HepG2 (cell line): ENCODE results near the gene SLC38A9. TPM values are rescaled to one million over a fixed set of nuclear protein-coding genes. Genes with fewer than 3 reads are reported as not detected.

ENCODE experiments used
- ARHGAP35 ChIP-seq: sonication (generic); formaldehyde crosslinking; IDR thresholded peaks from 2 replicates; pipeline ENCODE4 v1.9.0; 2022; ENCODE audit warnings: mild to moderate bottlenecking, inconsistent platforms, moderate library complexity, missing genetic modification reagents, borderline replicate concordance
- BCL6 ChIP-seq: IDR thresholded peaks from 2 replicates; pipeline ENCODE4 v1.6.1; 2016; ENCODE audit warnings: missing genetic modification reagents, missing compliant biosample characterization
- ELF4 ChIP-seq: sonication (generic); formaldehyde crosslinking; IDR thresholded peaks from 2 replicates; pipeline ENCODE4 v1.5.0; 2020; ENCODE audit warnings: missing genetic modification reagents, mild to moderate bottlenecking, moderate library complexity, borderline replicate concordance
- FOXP1 ChIP-seq, 2 experiments: fragments of 450-650 bp in 1 of 2; IDR thresholded peaks; 2 replicates each; pipeline ENCODE4 v1.6.1; 2017 to 2018; ENCODE audit warnings: antibody characterized with exemption in 1 of 2
- MAFK ChIP-seq, 2 experiments: IDR thresholded peaks in 1 of 2; conservative IDR thresholded peaks in 1 of 2; 2 replicates each; pipeline ENCODE4 v1.6.1; 2011; ENCODE audit warnings: improper control_type of control experiment in 2 of 2, low read length in 2 of 2
- MED13 ChIP-seq: sonication (generic); formaldehyde crosslinking; IDR thresholded peaks from 2 replicates; pipeline ENCODE4 v1.5.0; 2020; ENCODE audit warnings: missing genetic modification reagents
- MIER2 ChIP-seq: IDR thresholded peaks from 2 replicates; pipeline ENCODE4 v1.6.1; 2016; ENCODE audit warnings: missing biosample characterization, missing genetic modification reagents
- RAD51 ChIP-seq: fragments of 450-650 bp; IDR thresholded peaks from 2 replicates; pipeline ENCODE4 v1.6.1; 2016; ENCODE audit warnings: borderline replicate concordance
- RBAK ChIP-seq: sonication (generic); formaldehyde crosslinking; IDR thresholded peaks from 2 replicates; pipeline ENCODE4 v1.5.1; 2020; ENCODE audit warnings: mild to moderate bottlenecking, missing genetic modification reagents
- SOX5 ChIP-seq: IDR thresholded peaks from 2 replicates; pipeline ENCODE4 v1.6.1; 2016; ENCODE audit warnings: borderline replicate concordance
- SP4 ChIP-seq: sonication (generic); formaldehyde crosslinking; IDR thresholded peaks from 2 replicates; pipeline ENCODE4 v1.8.1; 2023; ENCODE audit warnings: mild to moderate bottlenecking, missing genetic modification reagents
- STAT5B ChIP-seq: sonication (generic); formaldehyde crosslinking; IDR thresholded peaks from 2 replicates; pipeline ENCODE4 v1.4.0; 2020; ENCODE audit warnings: missing genetic modification reagents
- TP53 ChIP-seq: sonication (generic); formaldehyde crosslinking; conservative IDR thresholded peaks from 2 replicates; pipeline ENCODE4 v1.4.0; 2020; ENCODE audit warnings: missing genetic modification reagents
- ZNF17 ChIP-seq: sonication (generic); formaldehyde crosslinking; IDR thresholded peaks from 2 replicates; pipeline ENCODE4 v1.5.0; 2020; ENCODE audit warnings: mild to moderate bottlenecking, missing genetic modification reagents
- ZNF546 ChIP-seq: sonication (generic); formaldehyde crosslinking; conservative IDR thresholded peaks from 2 replicates; pipeline ENCODE4 v1.8.1; 2023; ENCODE audit warnings: mild to moderate bottlenecking, missing genetic modification reagents
- ZNF776 ChIP-seq: sonication (generic); formaldehyde crosslinking; IDR thresholded peaks from 2 replicates; pipeline ENCODE4 v1.4.0; 2020; ENCODE audit warnings: mild to moderate bottlenecking, missing genetic modification reagents
- ZNF883 ChIP-seq: sonication (generic); formaldehyde crosslinking; IDR thresholded peaks from 2 replicates; pipeline ENCODE4 v1.5.1; 2020; ENCODE audit warnings: mild to moderate bottlenecking, missing genetic modification reagents; ENCODE audit errors: not compliant biosample characterization
- polyA plus RNA-seq, 8 experiments: library from polyadenylated mRNA; depleted of rRNA in 3 of 8; stranded (reverse) in 7 of 8; unstranded in 1 of 8; fragments of >200 nt; fragmentation: Illumina TruSeq in 4 of 8; extraction: Trizol in 4 of 8; gene quantifications; 2 replicates each; pipeline versions ENCODE4 v1.2.1 to v1.2.3, GENCODE V29; 2011 to 2016; ENCODE audit warnings: low read depth in 4 of 8, missing spikeins in 1 of 8, mixed read lengths in 1 of 8; ENCODE audit not compliant: insufficient read depth in 1 of 8
- total RNA-seq, 5 experiments: library from RNA; depleted of rRNA; stranded (reverse); fragments of >200 nt; fragmentation: Illumina TruSeq; extraction: Trizol; gene quantifications; 2 replicates each; pipeline ENCODE4 v1.2.3, GENCODE V29; 2016; ENCODE audit warnings: low read depth in 1 of 5
- TF ChIP-seq, protein P1 (sequence below): sonication (generic); formaldehyde crosslinking; IDR thresholded peaks from 2 replicates; pipeline ENCODE4 v1.9.0; 2021; ENCODE audit warnings: missing genetic modification reagents, mild to moderate bottlenecking, borderline replicate concordance
- TF ChIP-seq, protein P2 (sequence below): sonication (generic); formaldehyde crosslinking; IDR thresholded peaks from 2 replicates; pipeline ENCODE4 v1.4.0; 2020; ENCODE audit warnings: low read depth, mild to moderate bottlenecking, missing genetic modification reagents
- TF ChIP-seq, protein P3 (sequence below): sonication (generic); formaldehyde crosslinking; IDR thresholded peaks from 2 replicates; pipeline ENCODE4 v1.4.0; 2020; ENCODE audit warnings: missing genetic modification reagents
- TF ChIP-seq, protein P4 (sequence below): sonication (generic); formaldehyde crosslinking; conservative IDR thresholded peaks from 2 replicates; pipeline ENCODE4 v1.4.0; 2020; ENCODE audit warnings: missing genetic modification reagents
- TF ChIP-seq, protein P5 (sequence below): sonication (generic); formaldehyde crosslinking; IDR thresholded peaks from 2 replicates; pipeline ENCODE4 v1.4.0; 2020; ENCODE audit warnings: mild to moderate bottlenecking, low read depth, missing genetic modification reagents

The SLC38A9 gene
- total and polyA plus RNA-seq, 2 of the 13 experiments (the other 11 are each of a cell fraction or from before 2014, with no cell fraction given) = 19.3 to 36.0 TPM

DNA sequence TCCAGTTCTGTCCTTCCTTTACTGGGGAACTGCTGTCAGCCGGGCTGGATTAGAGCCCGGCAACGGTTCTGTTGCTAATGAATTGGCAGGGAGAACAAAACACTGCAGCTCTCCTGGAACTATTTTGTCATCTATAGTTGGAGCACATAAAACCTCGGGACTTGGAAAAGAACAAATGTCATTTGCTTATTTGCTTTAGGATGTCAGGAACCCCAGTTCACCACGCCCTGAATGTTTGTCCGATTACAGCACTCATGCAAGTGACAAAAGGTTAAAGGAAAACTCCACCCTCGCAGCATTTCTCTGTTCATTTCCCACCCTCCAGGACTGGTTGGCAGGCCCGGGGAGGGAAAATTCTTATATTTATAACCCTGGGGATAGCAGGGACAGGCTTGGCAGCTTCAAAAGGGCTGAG is 110.9 kb downstream of the SLC38A9 start (continued):
- TF ChIP-seq, protein P1, sequence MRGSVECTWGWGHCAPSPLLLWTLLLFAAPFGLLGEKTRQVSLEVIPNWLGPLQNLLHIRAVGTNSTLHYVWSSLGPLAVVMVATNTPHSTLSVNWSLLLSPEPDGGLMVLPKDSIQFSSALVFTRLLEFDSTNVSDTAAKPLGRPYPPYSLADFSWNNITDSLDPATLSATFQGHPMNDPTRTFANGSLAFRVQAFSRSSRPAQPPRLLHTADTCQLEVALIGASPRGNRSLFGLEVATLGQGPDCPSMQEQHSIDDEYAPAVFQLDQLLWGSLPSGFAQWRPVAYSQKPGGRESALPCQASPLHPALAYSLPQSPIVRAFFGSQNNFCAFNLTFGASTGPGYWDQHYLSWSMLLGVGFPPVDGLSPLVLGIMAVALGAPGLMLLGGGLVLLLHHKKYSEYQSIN = no peak
- TF ChIP-seq, protein P2, sequence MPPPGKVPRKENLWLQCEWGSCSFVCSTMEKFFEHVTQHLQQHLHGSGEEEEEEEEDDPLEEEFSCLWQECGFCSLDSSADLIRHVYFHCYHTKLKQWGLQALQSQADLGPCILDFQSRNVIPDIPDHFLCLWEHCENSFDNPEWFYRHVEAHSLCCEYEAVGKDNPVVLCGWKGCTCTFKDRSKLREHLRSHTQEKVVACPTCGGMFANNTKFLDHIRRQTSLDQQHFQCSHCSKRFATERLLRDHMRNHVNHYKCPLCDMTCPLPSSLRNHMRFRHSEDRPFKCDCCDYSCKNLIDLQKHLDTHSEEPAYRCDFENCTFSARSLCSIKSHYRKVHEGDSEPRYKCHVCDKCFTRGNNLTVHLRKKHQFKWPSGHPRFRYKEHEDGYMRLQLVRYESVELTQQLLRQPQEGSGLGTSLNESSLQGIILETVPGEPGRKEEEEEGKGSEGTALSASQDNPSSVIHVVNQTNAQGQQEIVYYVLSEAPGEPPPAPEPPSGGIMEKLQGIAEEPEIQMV (CRISPR knock-in tag) = no peak
- TF ChIP-seq TP53 (no peak), SP4 (CRISPR knock-in tag) (no peak), ZNF776 (CRISPR knock-in tag) (no peak), ELF4 (CRISPR knock-in tag) (no peak), STAT5B (CRISPR knock-in tag) (no peak), ZNF883 (no peak), ZNF17 (CRISPR knock-in tag) (no peak), RBAK (no peak), ZNF546 (CRISPR knock-in tag) (no peak), SOX5 (CRISPR knock-in tag) (peak; percentile 60; the same call in 1 of the 2 replicates), ARHGAP35 (CRISPR knock-in tag) (no peak), FOXP1 (IDR thresholded peaks at IDR 0.05) (no peak), FOXP1 (CRISPR knock-in tag; IDR thresholded peaks at IDR 0.05) (0 out of 2 replicates have a peak, but pooled peaks have one; percentile 50), MAFK (conservative IDR thresholded peaks at IDR 0.05 in 1 of 2, IDR thresholded peaks at IDR 0.05 in 1 of 2; ENCODE audit: low read length in 2 of 2) (no peak), BCL6 (CRISPR knock-in tag) (peak; percentile 39), MED13 (CRISPR knock-in tag) (no peak), MIER2 (CRISPR knock-in tag) (no peak), RAD51 (no peak)
- TF ChIP-seq, protein P3, sequence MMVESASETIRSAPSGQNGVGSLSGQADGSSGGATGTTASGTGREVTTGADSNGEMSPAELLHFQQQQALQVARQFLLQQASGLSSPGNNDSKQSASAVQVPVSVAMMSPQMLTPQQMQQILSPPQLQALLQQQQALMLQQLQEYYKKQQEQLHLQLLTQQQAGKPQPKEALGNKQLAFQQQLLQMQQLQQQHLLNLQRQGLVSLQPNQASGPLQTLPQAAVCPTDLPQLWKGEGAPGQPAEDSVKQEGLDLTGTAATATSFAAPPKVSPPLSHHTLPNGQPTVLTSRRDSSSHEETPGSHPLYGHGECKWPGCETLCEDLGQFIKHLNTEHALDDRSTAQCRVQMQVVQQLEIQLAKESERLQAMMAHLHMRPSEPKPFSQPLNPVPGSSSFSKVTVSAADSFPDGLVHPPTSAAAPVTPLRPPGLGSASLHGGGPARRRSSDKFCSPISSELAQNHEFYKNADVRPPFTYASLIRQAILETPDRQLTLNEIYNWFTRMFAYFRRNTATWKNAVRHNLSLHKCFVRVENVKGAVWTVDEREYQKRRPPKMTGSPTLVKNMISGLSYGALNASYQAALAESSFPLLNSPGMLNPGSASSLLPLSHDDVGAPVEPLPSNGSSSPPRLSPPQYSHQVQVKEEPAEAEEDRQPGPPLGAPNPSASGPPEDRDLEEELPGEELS (CRISPR knock-in tag) = peak; percentile 74
- TF ChIP-seq, protein P4, sequence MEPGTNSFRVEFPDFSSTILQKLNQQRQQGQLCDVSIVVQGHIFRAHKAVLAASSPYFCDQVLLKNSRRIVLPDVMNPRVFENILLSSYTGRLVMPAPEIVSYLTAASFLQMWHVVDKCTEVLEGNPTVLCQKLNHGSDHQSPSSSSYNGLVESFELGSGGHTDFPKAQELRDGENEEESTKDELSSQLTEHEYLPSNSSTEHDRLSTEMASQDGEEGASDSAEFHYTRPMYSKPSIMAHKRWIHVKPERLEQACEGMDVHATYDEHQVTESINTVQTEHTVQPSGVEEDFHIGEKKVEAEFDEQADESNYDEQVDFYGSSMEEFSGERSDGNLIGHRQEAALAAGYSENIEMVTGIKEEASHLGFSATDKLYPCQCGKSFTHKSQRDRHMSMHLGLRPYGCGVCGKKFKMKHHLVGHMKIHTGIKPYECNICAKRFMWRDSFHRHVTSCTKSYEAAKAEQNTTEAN (CRISPR knock-in tag) = no peak
- TF ChIP-seq, protein P5, sequence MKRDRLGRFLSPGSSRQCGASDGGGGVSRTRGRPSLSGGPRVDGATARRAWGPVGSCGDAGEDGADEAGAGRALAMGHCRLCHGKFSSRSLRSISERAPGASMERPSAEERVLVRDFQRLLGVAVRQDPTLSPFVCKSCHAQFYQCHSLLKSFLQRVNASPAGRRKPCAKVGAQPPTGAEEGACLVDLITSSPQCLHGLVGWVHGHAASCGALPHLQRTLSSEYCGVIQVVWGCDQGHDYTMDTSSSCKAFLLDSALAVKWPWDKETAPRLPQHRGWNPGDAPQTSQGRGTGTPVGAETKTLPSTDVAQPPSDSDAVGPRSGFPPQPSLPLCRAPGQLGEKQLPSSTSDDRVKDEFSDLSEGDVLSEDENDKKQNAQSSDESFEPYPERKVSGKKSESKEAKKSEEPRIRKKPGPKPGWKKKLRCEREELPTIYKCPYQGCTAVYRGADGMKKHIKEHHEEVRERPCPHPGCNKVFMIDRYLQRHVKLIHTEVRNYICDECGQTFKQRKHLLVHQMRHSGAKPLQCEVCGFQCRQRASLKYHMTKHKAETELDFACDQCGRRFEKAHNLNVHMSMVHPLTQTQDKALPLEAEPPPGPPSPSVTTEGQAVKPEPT (CRISPR knock-in tag) = no peak
